ENCODE results near the gene MTHFD2. TPM values are rescaled to one million over a fixed set of nuclear protein-coding genes. Genes with fewer than 3 reads are reported as not detected.

The MTHFD2 gene
- total RNA-seq, 1 experiment from 2014 or later, result 205 TPM

GRCh38 chr2:74249406-74250122 lies 51.1 kb downstream of the MTHFD2 start:
- no peaks in the 10 kb centered on the region for H3K9me3 Mint-ChIP-seq (ENCODE audit: low read depth, unreplicated experiment)
- no peak overlapping the region for H3K4me3 Mint-ChIP-seq (ENCODE audit: low read depth, unreplicated experiment)
- H3K27me3 Mint-ChIP-seq (ENCODE audit: unreplicated experiment), result no peaks in the 10 kb centered on the region
- H3K4me1 Mint-ChIP-seq (ENCODE audit: low read depth, unreplicated experiment), result no peaks in the 10 kb centered on the region
- intact Hi-C loops (cut with micrococcal nuclease; ENCODE audit: unreplicated experiment), result loop anchor here (2.0 to 10.0 kb wide), 3 partner anchors 85 to 335 kb away; no protein-coding TSS in a partner anchor
- CTCF ChIA-PET, result interaction anchor here (0.5 to 1.9 kb wide), 6 partner anchors 11 to 95 kb away, joined by 3 to 14 read pairs (median 4); no protein-coding TSS in a partner anchor
- no peak for TF ChIP-seq CTCF (IDR thresholded peaks at IDR 0.05; ENCODE audit: unreplicated experiment)
- H3K27ac Mint-ChIP-seq (ENCODE audit: unreplicated experiment), result no peak overlapping the region
- DNase-seq, result no peak
- no TSS peak for BruUV-seq (replicated peaks)
- no peaks in the 10 kb centered on the region for H3K36me3 Mint-ChIP-seq (ENCODE audit: insufficient read depth, unreplicated experiment)

GRCh38 chr2:74250189-74250631 lies 51.8 kb downstream of the MTHFD2 start:
- intact Hi-C loops (cut with micrococcal nuclease; ENCODE audit: unreplicated experiment), result loop anchor here (2.0 to 10.0 kb wide), 3 partner anchors 85 to 335 kb away; no protein-coding TSS in a partner anchor
- Mint-ChIP-seq H3K4me1 (ENCODE audit: low read depth, unreplicated experiment) (no peaks in the 10 kb centered on the region), H3K9me3 (ENCODE audit: low read depth, unreplicated experiment) (no peaks in the 10 kb centered on the region), H3K4me3 (ENCODE audit: low read depth, unreplicated experiment) (no peak overlapping the region), H3K36me3 (ENCODE audit: insufficient read depth, unreplicated experiment) (no peaks in the 10 kb centered on the region), H3K27me3 (ENCODE audit: unreplicated experiment) (no peaks in the 10 kb centered on the region), H3K27ac (ENCODE audit: unreplicated experiment) (no peak overlapping the region)
- CTCF ChIA-PET, result interaction anchor here (0.6 to 1.9 kb wide), 5 partner anchors 11 to 94 kb away, joined by 3 to 14 read pairs (median 4); no protein-coding TSS in a partner anchor
- no TSS peak for BruUV-seq (replicated peaks)
- TF ChIP-seq CTCF (IDR thresholded peaks at IDR 0.05; ENCODE audit: unreplicated experiment), result peak; percentile 87
- DNase-seq, result peak; percentile 54

GRCh38 chr2:74252036-74252435 lies 53.6 kb downstream of the MTHFD2 start:
- intact Hi-C loops (cut with micrococcal nuclease; ENCODE audit: unreplicated experiment), result loop anchor here (5.0 to 10.0 kb wide), 2 partner anchors 140 to 333 kb away; no protein-coding TSS in a partner anchor
- no TSS peak for BruUV-seq (replicated peaks)
- TF ChIP-seq CTCF (IDR thresholded peaks at IDR 0.05; ENCODE audit: unreplicated experiment), result no peak

GRCh38 chr2:74252862-74253261 lies 54.4 kb downstream of the MTHFD2 start:
- Mint-ChIP-seq H3K4me3 (ENCODE audit: low read depth, unreplicated experiment) (no peak overlapping the region), H3K4me1 (ENCODE audit: low read depth, unreplicated experiment) (no peaks in the 10 kb centered on the region), H3K27me3 (ENCODE audit: unreplicated experiment) (no peaks in the 10 kb centered on the region), H3K36me3 (ENCODE audit: insufficient read depth, unreplicated experiment) (no peaks in the 10 kb centered on the region), H3K27ac (ENCODE audit: unreplicated experiment) (no peak overlapping the region), H3K9me3 (ENCODE audit: low read depth, unreplicated experiment) (no peaks in the 10 kb centered on the region)
- intact Hi-C loops (cut with micrococcal nuclease; ENCODE audit: unreplicated experiment), result loop anchor here (5.0 to 10.0 kb wide), 2 partner anchors 139 to 332 kb away; no protein-coding TSS in a partner anchor
- CTCF ChIA-PET, result no interaction called here
- DNase-seq, result no peak
- BruUV-seq (replicated peaks), result no TSS peak
- no peak for TF ChIP-seq CTCF (IDR thresholded peaks at IDR 0.05; ENCODE audit: unreplicated experiment)

More at GRCh38 chr2:74252036-74252435, 53.6 kb downstream of the MTHFD2 start:
- Mint-ChIP-seq H3K27ac (ENCODE audit: unreplicated experiment) (no peak overlapping the region), H3K4me1 (ENCODE audit: low read depth, unreplicated experiment) (no peaks in the 10 kb centered on the region), H3K9me3 (ENCODE audit: low read depth, unreplicated experiment) (no peaks in the 10 kb centered on the region), H3K4me3 (ENCODE audit: low read depth, unreplicated experiment) (no peak overlapping the region), H3K27me3 (ENCODE audit: unreplicated experiment) (no peaks in the 10 kb centered on the region), H3K36me3 (ENCODE audit: insufficient read depth, unreplicated experiment) (no peaks in the 10 kb centered on the region)
- CTCF ChIA-PET, result no interaction called here
- no peak for DNase-seq
